ENCODE results near the gene PLD3.

- TF ChIP-seq CTCF (IDR thresholded peaks at IDR 0.05; ENCODE audit: low read depth, low read length, poor library complexity, severe bottlenecking) = no peak
- TF ChIP-seq EZH2phosphoT487 (IDR thresholded peaks at IDR 0.05; ENCODE audit: borderline replicate concordance, low read length) = no peak
Observed at GRCh38 chr19:40360020-40360707, 11.7 kb downstream of the PLD3 start.
